ENCODE results near the gene OR1K1. TPM values are rescaled to one million over a fixed set of nuclear protein-coding genes. Genes with fewer than 3 reads are reported as not detected.
A peak's percentile ranks its signal among the peaks of the same experiment; 100 is the strongest.

Gene OR1K1
- total and polyA plus RNA-seq, 2 donors (not counting 3 experiments of a cell fraction or from before 2014, with no cell fraction given): not detected

- no peak for TF ChIP-seq POLR2A (IDR thresholded peaks at IDR 0.05; ENCODE audit: low read depth, low read length)
- no peak for TF ChIP-seq POLR2AphosphoS5 (IDR thresholded peaks at IDR 0.05; ENCODE audit: insufficient read depth, low read depth, low read length)
- TF ChIP-seq, protein P1, sequence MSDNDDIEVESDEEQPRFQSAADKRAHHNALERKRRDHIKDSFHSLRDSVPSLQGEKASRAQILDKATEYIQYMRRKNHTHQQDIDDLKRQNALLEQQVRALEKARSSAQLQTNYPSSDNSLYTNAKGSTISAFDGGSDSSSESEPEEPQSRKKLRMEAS (IDR thresholded peaks at IDR 0.05; ENCODE audit: insufficient read depth, insufficient read length): no peak
- no peak for TF ChIP-seq MYC (IDR thresholded peaks at IDR 0.05; ENCODE audit: low read depth, low read length)
- TF ChIP-seq, protein P2, sequence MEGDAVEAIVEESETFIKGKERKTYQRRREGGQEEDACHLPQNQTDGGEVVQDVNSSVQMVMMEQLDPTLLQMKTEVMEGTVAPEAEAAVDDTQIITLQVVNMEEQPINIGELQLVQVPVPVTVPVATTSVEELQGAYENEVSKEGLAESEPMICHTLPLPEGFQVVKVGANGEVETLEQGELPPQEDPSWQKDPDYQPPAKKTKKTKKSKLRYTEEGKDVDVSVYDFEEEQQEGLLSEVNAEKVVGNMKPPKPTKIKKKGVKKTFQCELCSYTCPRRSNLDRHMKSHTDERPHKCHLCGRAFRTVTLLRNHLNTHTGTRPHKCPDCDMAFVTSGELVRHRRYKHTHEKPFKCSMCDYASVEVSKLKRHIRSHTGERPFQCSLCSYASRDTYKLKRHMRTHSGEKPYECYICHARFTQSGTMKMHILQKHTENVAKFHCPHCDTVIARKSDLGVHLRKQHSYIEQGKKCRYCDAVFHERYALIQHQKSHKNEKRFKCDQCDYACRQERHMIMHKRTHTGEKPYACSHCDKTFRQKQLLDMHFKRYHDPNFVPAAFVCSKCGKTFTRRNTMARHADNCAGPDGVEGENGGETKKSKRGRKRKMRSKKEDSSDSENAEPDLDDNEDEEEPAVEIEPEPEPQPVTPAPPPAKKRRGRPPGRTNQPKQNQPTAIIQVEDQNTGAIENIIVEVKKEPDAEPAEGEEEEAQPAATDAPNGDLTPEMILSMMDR (IDR thresholded peaks at IDR 0.05; ENCODE audit: extremely low read depth in 1 of 2, insufficient read depth in 1 of 2, low read depth in 1 of 2, low read length in 2 of 2): no peak
- no peak for TF ChIP-seq GATA2 (IDR thresholded peaks at IDR 0.05; ENCODE audit: insufficient read depth, insufficient read length, low read depth, low read length)
- no peak for TF ChIP-seq EZH2 (IDR thresholded peaks at IDR 0.05; ENCODE audit: borderline replicate concordance, low read depth, low read length, severe bottlenecking)
- TF ChIP-seq FOS (IDR thresholded peaks at IDR 0.05; ENCODE audit: borderline replicate concordance, insufficient read depth, low read length): no peak
- no peak for TF ChIP-seq JUN (IDR thresholded peaks at IDR 0.05; ENCODE audit: borderline replicate concordance, insufficient read depth, insufficient read length, low read depth)
- no peaks in the 10 kb centered on the region for H3K9me1 ChIP-seq (replicated peaks; ENCODE audit: control insufficient read depth, extremely low read depth, insufficient read depth, low read length)
- H3K36me3 ChIP-seq (ENCODE audit: control insufficient read depth in 2 of 2, extremely low read depth in 1 of 2, insufficient read depth in 2 of 2, low read length in 2 of 2): peaks cover 7 to 16% of the 10 kb centered on the region in 2 experiments
- no peaks in the 10 kb centered on the region for H3K9me3 ChIP-seq (replicated peaks; ENCODE audit: control insufficient read depth, insufficient read depth, low read length)
- BruUV-seq (replicated peaks): no TSS peak
- no peak overlapping the region for H3K9ac ChIP-seq (replicated peaks; ENCODE audit: extremely low read depth, insufficient read depth, low read length)
- intact Hi-C loops (cut with micrococcal nuclease) (loop anchor here (10.0 kb wide), 1 partner anchor 1538 kb away; no protein-coding TSS in a partner anchor), dilution Hi-C loops (cut with MboI; ENCODE audit: extremely low pct_ligation_motif_present, low sequenced_read_pairs) (no loop called here)
- no peaks in the 10 kb centered on the region for H3K27me3 ChIP-seq (ENCODE audit: control insufficient read depth in 2 of 2, insufficient read depth in 2 of 2, low read length in 2 of 2)
- FAIRE-seq (no peak), DNase-seq (ENCODE audit: low read depth, low spot score) (no peak)
- no peak overlapping the region for H3K4me2 ChIP-seq (ENCODE audit: insufficient read depth, low read length)
- H2AFZ ChIP-seq (ENCODE audit: low read depth, low read length): no peak overlapping the region
- H3K79me2 ChIP-seq (ENCODE audit: control insufficient read depth, insufficient read depth, low read length): peaks cover 25% of the 10 kb centered on the region
- ChIA-PET POLR2A (no interaction called here), CTCF (interaction anchor here (0.8 kb wide), 1 partner anchor 12 kb away, joined by 3 read pairs; no protein-coding TSS in a partner anchor)
- H3K27ac ChIP-seq (ENCODE audit: insufficient read depth, low read depth, low read length): peak overlapping the region; percentile 97
- peaks cover 63% of the 10 kb centered on the region for H3K4me1 ChIP-seq (ENCODE audit: control insufficient read depth, extremely low read depth, insufficient read depth, low read length)
- H3K4me3 ChIP-seq (replicated peaks in 1 of 3; ENCODE audit: insufficient read depth in 1 of 3, low read depth in 1 of 3, low read length in 3 of 3): no peak overlapping the region
- no peaks in the 10 kb centered on the region for H4K20me1 ChIP-seq (replicated peaks; ENCODE audit: control insufficient read depth, extremely low read depth, insufficient read depth, low read length)
Observed at GRCh38 chr9:122822938-122823337, 23.0 kb downstream of the OR1K1 start.

Data from endothelial cell of umbilical vein (primary cell).